Activated CD8-positive, alpha-beta T cell treated with anti-CD3 and anti-CD28 coated beads, Interleukin-2, amount 10 ng/mL, durations not matched to agents 7 days and 5 days (primary cell): ENCODE measurements around the gene GCC2. TPM values are rescaled to one million over a fixed set of nuclear protein-coding genes. Genes with fewer than 3 reads are reported as not detected.
"Not testable (repeated sequence)": the region's sequence is repeated elsewhere in the genome, so short reads cannot be mapped to it uniquely, and the experiment has no call there.

Experiments used
- ATAC-seq: fragments of 150-1000 bp; cut with Tn5 transposase; one replicate; pipeline ENCODE4 v1.10.0; 2021; ENCODE audit warnings: moderate library complexity
- CTCF ChIA-PET: fragments of 350-600 bp; sonication (Branson Sonifier 250); formaldehyde crosslinking; loops from one replicate; lab custom pipeline; 2021; ENCODE audit warnings: antibody characterized with exemption; lab: Charles Lee
- POLR2A ChIA-PET: fragments of 350-600 bp; sonication (Branson Sonifier 250); formaldehyde crosslinking; loops from one replicate; lab custom pipeline; 2021; ENCODE audit warnings: antibody characterized with exemption; lab: Charles Lee
- DNase-seq: peaks from one replicate; pipeline ENCODE4 v3.0.0-alpha.2; 2020
- H3K27ac Mint-ChIP-seq: one replicate; pipeline ENCODE4 v1.8.0; 2021; ENCODE audit warnings: mild to moderate bottlenecking, mixed read lengths
- H3K27me3 Mint-ChIP-seq: one replicate; pipeline ENCODE4 v1.8.0; 2021; ENCODE audit warnings: low read depth, mixed read lengths
- H3K36me3 Mint-ChIP-seq: one replicate; pipeline ENCODE4 v1.8.0; 2021; ENCODE audit warnings: low read depth, mixed read lengths
- H3K4me1 Mint-ChIP-seq: one replicate; pipeline ENCODE4 v1.8.0; 2021; ENCODE audit warnings: low read depth, mixed read lengths
- H3K4me3 Mint-ChIP-seq: one replicate; pipeline ENCODE4 v1.8.0; 2021; ENCODE audit warnings: mild to moderate bottlenecking, mixed read lengths
- H3K9me3 Mint-ChIP-seq: one replicate; pipeline ENCODE4 v1.8.0; 2022; ENCODE audit warnings: mixed read lengths; ENCODE audit not compliant: insufficient read depth
- total RNA-seq, 2 experiments: library from RNA; stranded (reverse); gene quantifications; one replicate each; pipeline ENCODE4 v1.2.3, GENCODE V29; 2021

Gene GCC2
- total RNA-seq, 2 experiments from 2014 or later: 38.8 to 41.4 TPM

DNA sequence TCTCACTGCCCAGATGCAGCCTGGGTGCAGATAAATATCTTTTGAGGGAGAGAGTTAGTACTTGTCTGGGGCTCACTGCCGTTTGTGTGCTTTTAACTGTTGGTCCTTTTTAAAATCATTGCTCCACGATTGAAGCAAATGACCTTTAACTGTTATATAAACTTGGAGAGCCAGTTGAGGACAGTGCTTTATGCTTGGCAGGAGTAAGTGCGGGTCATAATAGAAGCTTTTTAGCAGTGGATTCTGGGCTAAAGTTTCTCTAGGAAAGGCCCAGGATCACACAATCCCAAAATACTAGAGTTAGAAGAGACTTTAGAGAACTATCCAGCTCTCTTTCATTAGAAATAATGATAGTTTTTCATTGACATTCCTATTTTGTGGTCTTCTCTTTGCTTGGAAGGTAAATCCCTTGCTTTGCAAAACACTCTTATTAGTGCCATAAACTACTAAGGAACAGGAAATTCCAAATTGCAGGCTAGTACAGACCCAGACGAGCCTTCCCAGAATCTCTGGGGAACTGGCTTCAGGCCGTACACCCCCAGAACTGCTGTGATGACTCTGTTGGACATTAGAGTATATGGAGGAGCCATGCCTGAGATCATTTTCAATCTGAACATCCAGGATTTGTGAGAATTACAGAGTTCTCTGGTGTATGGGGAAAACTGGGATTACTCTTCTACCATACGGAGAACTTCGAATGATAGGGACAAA is 104.4 kb downstream of the GCC2 start:
- H3K27ac Mint-ChIP-seq: no peak overlapping the region

DNA sequence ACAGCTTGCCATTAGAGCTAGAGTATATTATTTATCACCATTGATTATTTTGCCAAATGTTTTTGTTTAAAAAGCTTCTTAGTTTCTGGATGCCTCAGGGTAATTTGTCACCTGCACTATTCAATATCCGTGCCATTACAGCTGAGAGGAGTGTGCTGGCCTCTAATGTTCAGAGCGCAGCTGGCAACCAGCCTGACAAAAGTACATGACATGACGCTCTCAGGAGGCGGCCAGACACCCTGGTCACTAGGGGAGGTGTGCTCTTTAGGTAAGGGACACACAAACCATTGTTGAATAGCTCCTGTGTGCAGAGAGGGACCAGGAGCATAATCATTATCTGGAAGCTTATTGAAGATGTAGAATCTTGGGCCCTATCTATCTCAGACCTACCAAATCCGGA is 105.5 kb downstream of the GCC2 start:
- H3K27ac Mint-ChIP-seq: no peak overlapping the region
- ATAC-seq: no peak
- CTCF ChIA-PET: interaction anchor here (1.0 kb wide), 1 partner anchor 29 kb away, joined by 4 read pairs; no protein-coding TSS in a partner anchor

More for the DNA sequence above, 104.4 kb downstream of the GCC2 start:
- ChIA-PET CTCF (no interaction called here), POLR2A (no interaction called here)
- H3K4me3 Mint-ChIP-seq: no peak overlapping the region
- H3K4me1 Mint-ChIP-seq: no peaks in the 10 kb centered on the region
- no peaks in the 10 kb centered on the region for H3K36me3 Mint-ChIP-seq
- DNase-seq (no peak), ATAC-seq (no peak)
- no peaks in the 10 kb centered on the region for H3K9me3 Mint-ChIP-seq
- no peaks in the 10 kb centered on the region for H3K27me3 Mint-ChIP-seq

DNA sequence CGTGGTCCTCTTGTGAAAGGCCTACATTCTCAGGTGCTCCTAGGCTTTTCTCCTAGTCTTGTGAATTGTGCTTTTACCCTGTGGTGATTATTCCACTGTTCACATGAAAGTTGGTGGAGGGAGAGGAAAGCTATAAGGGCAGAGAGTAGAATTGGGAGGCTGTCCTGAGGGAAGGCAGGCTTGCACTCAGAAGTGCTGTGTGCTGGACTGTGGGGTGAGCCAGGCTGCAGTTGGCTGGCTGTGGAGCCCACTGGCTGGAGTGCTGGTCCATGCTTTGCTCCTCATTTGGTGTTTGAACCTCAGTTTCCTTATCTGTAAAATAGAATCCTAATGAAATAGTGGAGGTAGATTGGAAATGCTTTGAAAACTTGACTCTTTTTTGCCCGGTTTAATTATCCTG is 106.6 kb downstream of the GCC2 start:
- Mint-ChIP-seq H3K4me3 (no peak overlapping the region), H3K9me3 (no peaks in the 10 kb centered on the region), H3K27ac (no peak overlapping the region), H3K36me3 (no peaks in the 10 kb centered on the region), H3K4me1 (no peaks in the 10 kb centered on the region), H3K27me3 (no peaks in the 10 kb centered on the region)
- DNase-seq (no peak), ATAC-seq (no peak)
- POLR2A ChIA-PET: no interaction called here
- CTCF ChIA-PET: interaction anchor here (1.2 kb wide), 1 partner anchor 19 kb away, joined by 3 read pairs; no protein-coding TSS in a partner anchor

More for the DNA sequence above, 105.5 kb downstream of the GCC2 start:
- Mint-ChIP-seq H3K4me3 (no peak overlapping the region), H3K27me3 (no peaks in the 10 kb centered on the region), H3K36me3 (no peaks in the 10 kb centered on the region), H3K4me1 (no peaks in the 10 kb centered on the region), H3K9me3 (no peaks in the 10 kb centered on the region)
- DNase-seq: no peak
- POLR2A ChIA-PET: no interaction called here

DNA sequence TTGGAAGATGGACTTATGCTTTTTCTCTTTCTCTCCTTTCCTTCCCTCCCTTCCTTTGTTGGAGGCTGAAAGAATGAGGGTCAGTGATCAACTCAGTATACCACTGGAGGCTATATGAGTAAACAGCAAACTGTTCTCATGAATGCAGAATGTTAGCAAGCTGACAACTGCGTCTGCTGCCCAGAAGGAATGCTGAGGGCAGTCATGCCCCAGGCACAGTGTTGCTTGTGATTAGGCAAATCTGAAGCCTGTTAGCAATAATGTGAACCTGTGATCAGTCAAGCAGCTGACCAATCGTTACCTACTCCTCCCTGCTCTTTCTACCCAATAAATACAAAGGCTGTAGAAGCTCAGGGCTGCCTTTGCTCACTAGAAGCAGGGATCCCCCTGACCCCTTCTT is 107.6 kb downstream of the GCC2 start:
- H3K4me1 Mint-ChIP-seq, H3K9me3 Mint-ChIP-seq, H3K27me3 Mint-ChIP-seq, H3K36me3 Mint-ChIP-seq, CTCF ChIA-PET, ATAC-seq, H3K4me3 Mint-ChIP-seq, POLR2A ChIA-PET, DNase-seq, H3K27ac Mint-ChIP-seq: not testable (repeated sequence)

Other genes starting within 250 kb of the GCC2 start
- not detected for gene SULT1C3, start 209.2 kb upstream of the GCC2 start, total RNA-seq
- gene SULT1C2, start 160.3 kb upstream of the GCC2 start, total RNA-seq: not detected
- gene SULT1C4, start 71.3 kb upstream of the GCC2 start, total RNA-seq: not detected
- 10 to 100 TPM; 36.4 to 41.1 TPM for gene LIMS1, start 85.3 kb downstream of the GCC2 start, total RNA-seq